Loucy (cell line): ENCODE data around the gene MAPKAP1.

Experiments used
- H2AFZ ChIP-seq: fragments of 200-600 bp; sonication (generic); 2 replicates; pipeline ENCODE4 v1.6.0; 2016; ENCODE audit warnings: antibody characterized with exemption, mild to moderate bottlenecking, low read length, moderate library complexity
- H3F3A ChIP-seq: fragments of 200-600 bp; 2 replicates; pipeline ENCODE4 v1.6.0; 2016; ENCODE audit warnings: antibody characterized with exemption, low read depth, mild to moderate bottlenecking
- H3K27me3 ChIP-seq: fragments of 200-600 bp; sonication (generic); 2 replicates; pipeline ENCODE4 v1.6.1; 2014; ENCODE audit warnings: low read length, mild to moderate bottlenecking; ENCODE audit not compliant: insufficient read depth, poor library complexity, severe bottlenecking
- H3K36me3 ChIP-seq: fragments of 200-600 bp; sonication (generic); 2 replicates; pipeline ENCODE4 v1.6.1; 2016; ENCODE audit warnings: low read length; ENCODE audit not compliant: insufficient read depth
- H3K4me1 ChIP-seq: fragments of 200-600 bp; sonication (generic); 2 replicates; pipeline ENCODE4 v1.5.1; 2014; ENCODE audit warnings: low read length, mild to moderate bottlenecking; ENCODE audit not compliant: insufficient read depth, poor library complexity, severe bottlenecking
- H3K4me2 ChIP-seq: fragments of 200-600 bp; sonication (generic); 2 replicates; pipeline ENCODE4 v1.6.0; 2014; ENCODE audit warnings: antibody characterized with exemption, low read length, low read depth, mild to moderate bottlenecking; ENCODE audit not compliant: poor library complexity, severe bottlenecking
- H3K4me3 ChIP-seq: fragments of 200-600 bp; sonication (generic); 2 replicates; pipeline ENCODE4 v1.5.1; 2014; ENCODE audit warnings: low read length, mild to moderate bottlenecking, mixed read lengths; ENCODE audit not compliant: poor library complexity, severe bottlenecking
- H3K79me2 ChIP-seq: fragments of 200-600 bp; sonication (generic); 2 replicates; pipeline ENCODE4 v1.6.1; 2014; ENCODE audit warnings: low read length; ENCODE audit not compliant: insufficient read depth
- H3K9ac ChIP-seq: fragments of 200-600 bp; sonication (generic); 2 replicates; pipeline ENCODE4 v1.6.0; 2014; ENCODE audit warnings: mild to moderate bottlenecking, low read depth, low read length, moderate library complexity; ENCODE audit not compliant: poor library complexity, severe bottlenecking
- H3K9me2 ChIP-seq: fragments of 200-600 bp; sonication (generic); replicated peaks from 2 replicates; pipeline ENCODE4 v1.6.1; 2016; ENCODE audit warnings: low read depth, low read length, mixed read lengths
- H3K9me3 ChIP-seq: fragments of 200-600 bp; sonication (generic); 2 replicates; pipeline ENCODE4 v1.6.1; 2014; ENCODE audit warnings: mild to moderate bottlenecking, antibody characterized with exemption, low read length, low read depth; ENCODE audit not compliant: insufficient read depth
- H4K20me1 ChIP-seq: fragments of 200-600 bp; sonication (generic); 2 replicates; pipeline ENCODE4 v1.6.0; 2014; ENCODE audit warnings: antibody characterized with exemption, low read length, mild to moderate bottlenecking; ENCODE audit not compliant: insufficient read depth, poor library complexity, severe bottlenecking
- CTCF ChIP-seq: fragments of 200-600 bp; sonication (generic); conservative IDR thresholded peaks from 2 replicates; pipeline ENCODE4 v1.5.1; 2014; ENCODE audit warnings: mild to moderate bottlenecking, antibody characterized with exemption, low read length
- EZH2phosphoT487 ChIP-seq: fragments of 200-600 bp; IDR thresholded peaks from 2 replicates; pipeline ENCODE4 v1.6.1; 2018; ENCODE audit warnings: antibody characterized with exemption, mild to moderate bottlenecking, moderate library complexity, borderline replicate concordance

The MAPKAP1 gene

GRCh38 chr9:125646621-125647100 is 60.3 kb downstream of the MAPKAP1 start:
- H4K20me1 ChIP-seq = no peaks in the 10 kb centered on the region
- H3K4me3 ChIP-seq = peak overlapping the region; percentile 19
- no peaks in the 10 kb centered on the region for H3K9me2 ChIP-seq
- no peaks in the 10 kb centered on the region for H3K36me3 ChIP-seq
- H2AFZ ChIP-seq = no peak overlapping the region
- no peaks in the 10 kb centered on the region for H3K27me3 ChIP-seq
- peak overlapping the region; percentile 54 for H3K4me2 ChIP-seq
- peaks cover 36% of the 10 kb centered on the region for H3K4me1 ChIP-seq
- H3K9me3 ChIP-seq = no peaks in the 10 kb centered on the region
- H3F3A ChIP-seq = no peaks in the 10 kb centered on the region
- TF ChIP-seq CTCF (no peak), EZH2phosphoT487 (no peak)
- no peak overlapping the region for H3K9ac ChIP-seq
- H3K79me2 ChIP-seq = peaks cover 26% of the 10 kb centered on the region

GRCh38 chr9:125646217-125646616 is 60.8 kb downstream of the MAPKAP1 start:
- H2AFZ ChIP-seq = no peak overlapping the region
- peak overlapping the region; percentile 54 for H3K4me2 ChIP-seq
- H3K9me3 ChIP-seq = no peaks in the 10 kb centered on the region
- no peaks in the 10 kb centered on the region for H3K27me3 ChIP-seq
- peak overlapping the region; percentile 19 for H3K4me3 ChIP-seq
- no peak for TF ChIP-seq EZH2phosphoT487
- TF ChIP-seq CTCF = no peak
- no peaks in the 10 kb centered on the region for H4K20me1 ChIP-seq
- H3K36me3 ChIP-seq = no peaks in the 10 kb centered on the region
- H3K79me2 ChIP-seq = peaks cover 29% of the 10 kb centered on the region
- peaks cover 36% of the 10 kb centered on the region for H3K4me1 ChIP-seq
- H3K9ac ChIP-seq = no peak overlapping the region
- no peaks in the 10 kb centered on the region for H3K9me2 ChIP-seq
- H3F3A ChIP-seq = no peaks in the 10 kb centered on the region

GRCh38 chr9:125644819-125645507 is 62.0 kb downstream of the MAPKAP1 start:
- H3K79me2 ChIP-seq = peaks cover 34% of the 10 kb centered on the region
- no peaks in the 10 kb centered on the region for H3K36me3 ChIP-seq
- H4K20me1 ChIP-seq = no peaks in the 10 kb centered on the region
- no peaks in the 10 kb centered on the region for H3K9me2 ChIP-seq
- no peaks in the 10 kb centered on the region for H3K9me3 ChIP-seq
- no peak overlapping the region for H3K4me3 ChIP-seq
- no peaks in the 10 kb centered on the region for H3K27me3 ChIP-seq
- peaks cover 29% of the 10 kb centered on the region for H3K4me1 ChIP-seq
- TF ChIP-seq CTCF (no peak), EZH2phosphoT487 (no peak)
- no peak overlapping the region for H3K4me2 ChIP-seq
- no peaks in the 10 kb centered on the region for H3F3A ChIP-seq
- no peak overlapping the region for H2AFZ ChIP-seq
- H3K9ac ChIP-seq = no peak overlapping the region
